Progenitor cell of endocrine pancreas (in vitro differentiated cells): Measurements from ENCODE around the gene HECW1. TPM values are rescaled to one million over a fixed set of nuclear protein-coding genes. Genes with fewer than 3 reads are reported as not detected.

ENCODE experiments used
- DNase-seq: peaks from one replicate; pipeline ENCODE4 v3.0.0; 2021; ENCODE audit warnings: low spot score; ENCODE audit not compliant: unreplicated experiment
- H3K27ac Mint-ChIP-seq: 2 replicates; pipeline ENCODE4 v1.8.0; 2021; ENCODE audit warnings: mild to moderate bottlenecking, moderate library complexity, mixed read lengths
- H3K27me3 Mint-ChIP-seq: 2 replicates; pipeline ENCODE4 v1.8.0; 2021; ENCODE audit warnings: mixed read lengths
- H3K36me3 Mint-ChIP-seq: 2 replicates; pipeline ENCODE4 v1.8.0; 2022; ENCODE audit warnings: mixed read lengths; ENCODE audit not compliant: insufficient read depth
- H3K4me1 Mint-ChIP-seq: 2 replicates; pipeline ENCODE4 v1.8.0; 2021; ENCODE audit warnings: low read depth, mixed read lengths
- H3K4me3 Mint-ChIP-seq: 2 replicates; pipeline ENCODE4 v1.8.0; 2021; ENCODE audit warnings: low read depth, mild to moderate bottlenecking, moderate library complexity, mixed read lengths
- H3K9me3 Mint-ChIP-seq: 2 replicates; pipeline ENCODE4 v1.8.0; 2021; ENCODE audit warnings: low read depth, mixed read lengths
- total RNA-seq: library from RNA; stranded (reverse); gene quantifications from 2 replicates; pipeline ENCODE4 v1.2.1, GENCODE V29; 2021
- TF ChIP-seq, protein P1 (sequence below): fragments of 200-600 bp; sonication (generic); IDR thresholded peaks from one replicate; pipeline ENCODE4 v1.5.0; 2021; ENCODE audit warnings: antibody characterized with exemption, mild to moderate bottlenecking; ENCODE audit not compliant: unreplicated experiment

The HECW1 gene
- total RNA-seq, 1 donor from 2014 or later = 0.50 TPM

DNA sequence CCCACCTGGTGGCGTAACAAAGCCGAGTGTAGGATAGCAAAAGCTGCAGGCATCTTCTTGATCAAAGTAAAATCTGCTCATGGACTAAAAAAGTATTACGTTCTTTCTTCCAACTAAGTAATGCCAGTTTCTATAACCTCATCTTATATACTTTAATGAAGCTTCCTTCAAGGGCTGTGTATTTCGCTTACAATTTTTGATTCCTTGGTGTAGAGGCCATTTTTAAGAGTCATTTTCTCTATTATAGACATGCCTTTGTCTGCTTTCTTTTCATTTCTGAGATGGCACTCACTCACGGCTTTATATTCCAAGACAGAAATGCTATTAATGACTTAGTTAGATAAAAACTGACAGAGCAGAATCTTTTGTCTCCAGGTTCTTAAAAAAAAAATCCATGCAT lies 194.0 kb downstream of the HECW1 start:
- no peak for DNase-seq
- no peaks in the 10 kb centered on the region for H3K9me3 Mint-ChIP-seq
- peaks cover 2% of the 10 kb centered on the region for H3K4me1 Mint-ChIP-seq
- no peaks in the 10 kb centered on the region for H3K36me3 Mint-ChIP-seq
- no peak overlapping the region for H3K27ac Mint-ChIP-seq
- TF ChIP-seq, protein P1, sequence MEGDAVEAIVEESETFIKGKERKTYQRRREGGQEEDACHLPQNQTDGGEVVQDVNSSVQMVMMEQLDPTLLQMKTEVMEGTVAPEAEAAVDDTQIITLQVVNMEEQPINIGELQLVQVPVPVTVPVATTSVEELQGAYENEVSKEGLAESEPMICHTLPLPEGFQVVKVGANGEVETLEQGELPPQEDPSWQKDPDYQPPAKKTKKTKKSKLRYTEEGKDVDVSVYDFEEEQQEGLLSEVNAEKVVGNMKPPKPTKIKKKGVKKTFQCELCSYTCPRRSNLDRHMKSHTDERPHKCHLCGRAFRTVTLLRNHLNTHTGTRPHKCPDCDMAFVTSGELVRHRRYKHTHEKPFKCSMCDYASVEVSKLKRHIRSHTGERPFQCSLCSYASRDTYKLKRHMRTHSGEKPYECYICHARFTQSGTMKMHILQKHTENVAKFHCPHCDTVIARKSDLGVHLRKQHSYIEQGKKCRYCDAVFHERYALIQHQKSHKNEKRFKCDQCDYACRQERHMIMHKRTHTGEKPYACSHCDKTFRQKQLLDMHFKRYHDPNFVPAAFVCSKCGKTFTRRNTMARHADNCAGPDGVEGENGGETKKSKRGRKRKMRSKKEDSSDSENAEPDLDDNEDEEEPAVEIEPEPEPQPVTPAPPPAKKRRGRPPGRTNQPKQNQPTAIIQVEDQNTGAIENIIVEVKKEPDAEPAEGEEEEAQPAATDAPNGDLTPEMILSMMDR = no peak
- H3K27me3 Mint-ChIP-seq = peaks cover 3% of the 10 kb centered on the region
- H3K4me3 Mint-ChIP-seq = no peak overlapping the region

DNA sequence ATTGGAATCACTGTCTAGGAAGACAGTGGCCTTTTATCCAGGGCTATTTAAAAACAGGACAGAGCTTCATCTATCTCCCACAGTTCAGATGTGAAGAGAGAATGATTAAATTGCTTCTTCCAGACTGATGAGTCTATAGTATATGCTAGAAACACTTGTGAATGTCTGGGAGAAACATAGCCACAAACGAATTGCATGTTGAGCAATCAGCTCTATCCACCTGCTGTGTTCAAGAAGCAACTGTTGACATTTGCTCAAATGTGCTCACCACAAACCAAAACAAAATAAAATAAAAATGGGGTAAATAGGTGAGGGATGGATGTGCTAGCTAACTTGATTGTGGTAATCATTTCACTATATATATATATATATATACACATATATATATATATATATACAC lies 195.1 kb downstream of the HECW1 start:
- H3K4me3 Mint-ChIP-seq = no peak overlapping the region
- TF ChIP-seq, protein P1 = no peak
- H3K9me3 Mint-ChIP-seq = no peaks in the 10 kb centered on the region
- H3K36me3 Mint-ChIP-seq = no peaks in the 10 kb centered on the region
- H3K27ac Mint-ChIP-seq = no peak overlapping the region
- no peak for DNase-seq
- peaks cover 2% of the 10 kb centered on the region for H3K4me1 Mint-ChIP-seq
- H3K27me3 Mint-ChIP-seq = peaks cover 3% of the 10 kb centered on the region

DNA sequence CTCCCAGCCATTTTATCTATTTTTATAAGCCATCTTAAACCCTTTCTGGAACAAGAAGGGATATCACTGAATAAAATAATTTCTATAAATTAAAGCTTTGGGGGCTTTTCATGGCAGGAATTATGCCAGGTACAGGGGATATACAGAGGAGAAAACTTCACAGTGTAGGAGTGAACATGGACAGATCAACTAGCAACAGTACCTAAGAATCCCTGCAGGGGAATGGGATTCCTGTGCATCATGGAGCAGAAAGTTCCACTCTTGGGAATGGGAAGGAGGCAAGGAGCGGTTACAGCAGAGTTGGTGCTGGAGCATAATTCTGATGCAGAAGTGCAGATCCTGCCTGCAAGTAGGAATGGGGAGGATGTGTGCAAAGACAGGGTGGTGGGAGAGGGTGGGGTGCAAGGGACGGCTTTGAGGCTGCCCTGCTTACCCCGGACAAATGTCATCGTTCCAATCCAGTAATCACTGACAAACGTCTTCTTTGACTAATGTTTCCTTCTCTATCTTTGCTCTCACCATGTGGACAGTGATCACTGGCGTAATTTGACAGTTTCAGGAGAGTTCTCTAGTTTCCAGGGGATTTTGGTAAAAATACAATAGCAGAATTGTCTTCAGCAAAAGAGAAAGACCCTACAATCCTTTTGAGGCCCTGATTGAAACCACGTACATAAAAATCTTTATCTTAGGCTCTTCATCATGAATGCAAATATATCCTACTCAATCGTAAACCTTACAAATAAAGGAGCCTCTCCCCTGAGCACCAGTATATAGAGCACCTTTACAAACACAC lies 196.7 kb downstream of the HECW1 start:
- no peaks in the 10 kb centered on the region for H3K36me3 Mint-ChIP-seq
- H3K27ac Mint-ChIP-seq = no peak overlapping the region
- H3K4me3 Mint-ChIP-seq = no peak overlapping the region
- no peaks in the 10 kb centered on the region for H3K27me3 Mint-ChIP-seq
- no peak for DNase-seq
- no peaks in the 10 kb centered on the region for H3K9me3 Mint-ChIP-seq
- TF ChIP-seq, protein P1 = peak; percentile 23
- H3K4me1 Mint-ChIP-seq = peaks cover 2% of the 10 kb centered on the region

DNA sequence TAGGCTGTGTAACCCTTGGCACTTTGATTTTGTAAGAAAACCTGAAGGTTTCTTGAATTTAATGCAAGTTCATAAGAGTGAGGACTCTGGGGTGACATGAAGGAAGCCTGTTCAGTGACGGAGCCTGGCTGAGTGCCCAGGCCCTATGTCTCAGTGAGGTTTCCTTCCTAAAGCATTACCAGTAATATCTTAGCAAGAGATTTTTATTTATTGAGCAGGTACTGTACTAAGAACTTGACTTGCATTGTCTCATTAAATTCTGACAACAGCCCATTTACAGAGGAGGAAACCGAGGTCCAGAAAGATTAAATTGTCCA lies 197.2 kb downstream of the HECW1 start:
- no peak overlapping the region for H3K27ac Mint-ChIP-seq
- TF ChIP-seq, protein P1 = no peak

DNA sequence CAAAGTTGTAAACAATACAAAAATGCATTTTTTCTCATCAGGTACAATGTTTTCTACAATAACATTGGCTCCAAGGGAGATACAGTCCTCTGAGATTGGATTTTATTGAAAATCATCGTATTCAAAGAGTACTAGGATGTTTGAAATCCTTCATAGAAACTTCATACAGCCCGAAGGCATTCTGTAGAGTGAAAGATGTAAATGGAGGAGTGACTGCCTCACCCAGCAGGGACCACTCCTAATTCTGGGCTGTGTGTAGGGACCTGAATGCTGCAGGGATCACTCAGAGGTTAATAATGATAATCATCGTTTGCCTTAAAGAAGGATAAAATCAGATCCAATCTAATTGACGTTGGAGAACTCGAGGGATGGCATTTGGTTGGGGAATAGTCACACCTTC lies 198.6 kb downstream of the HECW1 start:
- Mint-ChIP-seq H3K27ac (no peak overlapping the region), H3K4me3 (no peak overlapping the region)
- TF ChIP-seq, protein P1 = no peak

More for the DNA sequence above, 197.2 kb downstream of the HECW1 start:
- Mint-ChIP-seq H3K9me3 (no peaks in the 10 kb centered on the region), H3K36me3 (no peaks in the 10 kb centered on the region), H3K27me3 (no peaks in the 10 kb centered on the region), H3K4me3 (no peak overlapping the region), H3K4me1 (peaks cover 2% of the 10 kb centered on the region)
- no peak for DNase-seq

More for the DNA sequence above, 198.6 kb downstream of the HECW1 start:
- Mint-ChIP-seq H3K36me3 (no peaks in the 10 kb centered on the region), H3K4me1 (peaks cover 2% of the 10 kb centered on the region), H3K27me3 (no peaks in the 10 kb centered on the region), H3K9me3 (no peaks in the 10 kb centered on the region)
- no peak for DNase-seq
